Adrenal gland (tissue), 5 donors: ENCODE data around the gene RNF186.

Source experiments
- POLR2A ChIP-seq, 2 donors: fragments of 450-650 bp; IDR thresholded peaks; one replicate each; pipeline ENCODE4 v1.6.1; 2017; ENCODE audit warnings: antibody characterized with exemption in 2 of 2, mild to moderate bottlenecking in 2 of 2, moderate library complexity in 1 of 2
- TF ChIP-seq, protein P1 (sequence below), 6 experiments: fragments of 450-650 bp in 4 of 6; fragments of 200-600 bp in 2 of 6; sonication (generic) in 1 of 6; IDR thresholded peaks; 1 replicate in 5 of 6; 2 replicates in 1 of 6; pipeline versions ENCODE4 v1.5.1 to v1.8.0; 2016 to 2021; ENCODE audit warnings: antibody characterized with exemption in 6 of 6, mild to moderate bottlenecking in 2 of 6, moderate library complexity in 1 of 6
- donor health status: DM: no; HTN: no; CAD: no.

DNA sequence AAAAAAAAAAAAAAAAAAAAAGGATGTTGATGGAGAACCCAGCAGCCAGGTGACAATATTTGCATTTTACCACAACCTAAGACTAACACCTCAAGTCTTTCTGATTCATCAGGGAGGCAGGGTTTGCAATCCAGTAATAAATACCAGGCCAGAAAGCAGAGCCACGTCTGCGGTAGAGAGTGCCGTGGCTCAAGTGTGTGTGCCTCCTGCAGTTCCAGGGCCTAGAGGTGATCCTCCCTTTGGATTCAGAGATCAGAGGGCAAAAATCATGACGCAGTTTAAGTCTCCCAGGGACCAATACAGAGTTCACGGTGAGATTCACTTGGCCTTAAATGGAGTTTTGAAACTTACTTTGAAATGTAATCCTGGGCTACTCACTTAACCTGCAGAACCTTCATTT lies 50.2 kb downstream of the RNF186 start:
- TF ChIP-seq, protein P1, sequence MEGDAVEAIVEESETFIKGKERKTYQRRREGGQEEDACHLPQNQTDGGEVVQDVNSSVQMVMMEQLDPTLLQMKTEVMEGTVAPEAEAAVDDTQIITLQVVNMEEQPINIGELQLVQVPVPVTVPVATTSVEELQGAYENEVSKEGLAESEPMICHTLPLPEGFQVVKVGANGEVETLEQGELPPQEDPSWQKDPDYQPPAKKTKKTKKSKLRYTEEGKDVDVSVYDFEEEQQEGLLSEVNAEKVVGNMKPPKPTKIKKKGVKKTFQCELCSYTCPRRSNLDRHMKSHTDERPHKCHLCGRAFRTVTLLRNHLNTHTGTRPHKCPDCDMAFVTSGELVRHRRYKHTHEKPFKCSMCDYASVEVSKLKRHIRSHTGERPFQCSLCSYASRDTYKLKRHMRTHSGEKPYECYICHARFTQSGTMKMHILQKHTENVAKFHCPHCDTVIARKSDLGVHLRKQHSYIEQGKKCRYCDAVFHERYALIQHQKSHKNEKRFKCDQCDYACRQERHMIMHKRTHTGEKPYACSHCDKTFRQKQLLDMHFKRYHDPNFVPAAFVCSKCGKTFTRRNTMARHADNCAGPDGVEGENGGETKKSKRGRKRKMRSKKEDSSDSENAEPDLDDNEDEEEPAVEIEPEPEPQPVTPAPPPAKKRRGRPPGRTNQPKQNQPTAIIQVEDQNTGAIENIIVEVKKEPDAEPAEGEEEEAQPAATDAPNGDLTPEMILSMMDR (IDR thresholded peaks at IDR 0.05), result no peak
- no peak for TF ChIP-seq POLR2A (IDR thresholded peaks at IDR 0.05)
